GM19397 (cell line): ENCODE measurements around the gene SNX8.
"Not testable (repeated sequence)": the region's sequence is repeated elsewhere in the genome, so short reads cannot be mapped to it uniquely, and the experiment has no call there.

Experiments used
- ATAC-seq: cut with Tn5 transposase; IDR thresholded peaks from one replicate; pipeline ENCODE4 v1.9.1; 2021; ENCODE audit warnings: mild to moderate bottlenecking, moderate library complexity; ENCODE audit not compliant: unreplicated experiment

SNX8 gene

DNA sequence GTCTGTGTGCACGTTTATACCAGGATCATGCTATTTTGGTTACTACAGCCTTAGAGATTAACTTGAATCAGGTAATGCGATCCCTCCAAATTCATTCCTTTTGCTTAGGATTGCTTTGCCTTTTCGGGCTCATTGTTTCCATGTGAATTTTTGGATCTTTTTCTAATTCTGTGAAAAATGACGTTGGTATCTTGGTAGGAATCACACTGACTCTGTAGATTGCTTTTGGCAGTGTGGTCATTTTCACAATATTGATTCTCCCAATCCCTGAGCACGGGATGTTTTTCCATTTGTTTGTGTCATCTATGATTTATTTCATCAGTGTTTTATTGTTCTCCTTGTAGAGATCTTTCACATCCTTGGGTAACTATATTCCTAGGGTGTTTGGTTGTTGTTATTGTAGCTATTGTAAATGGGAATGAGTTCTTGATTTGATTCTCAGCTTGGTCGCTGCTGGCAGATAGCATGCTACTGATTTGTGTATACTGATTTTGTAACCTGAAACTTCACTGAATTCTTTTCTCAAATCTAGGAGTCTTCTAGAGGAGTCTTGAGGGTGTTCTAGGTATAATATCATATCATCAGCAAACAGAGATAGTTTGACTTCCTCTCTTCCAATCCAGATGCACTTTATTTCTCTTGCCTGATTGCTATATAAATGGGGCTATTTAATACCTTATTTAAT is 18.2 kb downstream of the SNX8 start:
- ATAC-seq, result no peak

DNA sequence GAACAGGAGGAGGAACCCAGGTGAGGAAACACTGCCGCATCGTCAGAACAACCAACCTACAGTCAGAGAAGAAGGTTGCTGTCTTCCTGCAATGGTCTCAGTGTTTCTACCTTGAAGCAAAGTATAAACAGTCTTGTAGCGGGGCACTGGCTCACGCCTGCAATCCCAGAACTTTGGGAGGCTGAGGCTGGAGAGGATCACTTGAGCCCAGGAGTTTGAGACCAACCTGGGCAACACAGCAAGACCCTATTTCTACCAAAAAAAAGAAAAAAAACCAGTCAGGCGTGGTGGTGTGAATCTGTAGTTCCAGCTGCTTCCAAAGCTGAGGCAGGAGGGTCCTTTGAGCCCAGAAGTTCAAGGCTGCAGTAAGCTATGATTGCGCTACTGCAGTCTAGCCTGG is 23.4 kb downstream of the SNX8 start:
- ATAC-seq, result no peak

DNA sequence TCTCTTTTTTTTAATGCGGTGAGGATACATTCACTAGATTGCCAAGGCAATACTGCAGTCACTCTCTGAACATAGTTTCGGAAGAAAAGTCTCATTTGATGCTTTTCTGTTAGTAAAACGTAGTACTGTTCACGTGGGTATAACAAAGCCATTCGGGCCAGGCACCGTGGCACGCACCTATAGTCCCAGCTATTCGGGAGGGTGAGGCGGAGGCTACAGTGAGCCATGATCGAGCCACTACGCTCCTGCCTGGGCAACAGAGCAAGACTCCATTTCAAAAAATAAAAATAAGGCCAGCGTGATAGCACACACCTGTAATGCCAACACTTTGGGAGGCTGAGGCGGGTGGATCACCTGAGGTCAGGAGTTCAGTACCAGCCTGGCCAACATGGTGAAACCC is 24.6 kb downstream of the SNX8 start:
- no peak for ATAC-seq

DNA sequence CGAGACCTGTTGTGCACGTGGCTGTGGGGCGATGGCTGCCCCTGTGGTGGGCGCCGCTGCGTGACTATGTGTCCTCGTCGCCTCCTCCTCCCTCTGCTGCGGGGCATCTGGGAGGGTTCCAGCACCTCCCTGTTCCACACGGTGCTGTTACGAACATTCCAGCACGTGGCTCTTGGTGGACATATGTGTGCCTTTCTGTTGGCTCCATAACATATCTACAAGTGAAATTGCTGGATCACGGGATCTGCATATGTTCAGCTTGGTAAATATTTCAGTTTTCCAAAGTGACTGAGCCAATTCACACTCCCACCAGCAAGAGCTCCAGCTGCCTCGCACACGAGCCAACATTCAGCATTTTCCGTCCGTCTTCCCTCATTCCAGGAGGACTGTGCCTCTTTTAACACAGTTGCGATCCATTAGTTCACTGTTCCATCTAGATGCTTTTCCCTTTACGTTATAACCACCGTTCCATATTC is 25.1 kb downstream of the SNX8 start:
- no peak for ATAC-seq

DNA sequence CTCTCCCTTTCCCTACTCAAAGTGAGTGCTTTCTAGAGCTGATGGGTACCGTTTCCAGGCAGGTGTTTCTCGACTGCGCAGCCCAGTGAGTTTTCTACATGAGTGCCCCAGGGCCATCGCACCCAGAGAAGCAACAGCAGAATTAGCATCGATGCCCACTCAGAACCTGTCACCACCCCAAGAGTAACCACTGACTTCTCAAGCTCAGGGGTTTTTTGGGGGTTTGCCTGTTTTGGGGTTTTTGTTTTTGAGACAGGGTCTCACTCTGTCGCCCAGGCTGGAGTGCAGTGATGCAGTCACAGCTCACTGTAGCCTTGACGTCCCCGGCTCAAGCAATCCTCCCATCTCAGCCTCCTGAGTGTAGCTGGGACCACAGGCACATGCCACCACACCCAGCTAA is 25.7 kb downstream of the SNX8 start:
- ATAC-seq, result no peak

DNA sequence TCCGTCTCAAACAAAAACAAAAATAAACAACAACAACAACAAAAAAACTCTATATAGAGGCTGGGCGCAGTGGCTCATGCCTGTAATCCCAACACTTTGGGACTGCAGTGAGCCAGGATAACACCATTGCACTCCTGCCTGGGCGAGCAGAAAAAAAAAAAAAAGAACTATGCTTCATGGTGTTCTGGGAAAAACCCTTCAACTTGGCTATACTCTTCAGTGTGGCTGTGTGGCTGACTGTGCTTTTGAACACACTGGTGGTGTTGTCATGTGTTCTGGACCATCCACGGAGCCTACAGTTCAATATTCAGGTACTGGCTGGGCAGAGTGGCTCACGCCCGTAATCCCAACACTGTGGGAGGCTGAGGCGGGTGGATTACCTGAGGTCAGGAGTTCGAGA is 26.5 kb downstream of the SNX8 start:
- no peak for ATAC-seq

DNA sequence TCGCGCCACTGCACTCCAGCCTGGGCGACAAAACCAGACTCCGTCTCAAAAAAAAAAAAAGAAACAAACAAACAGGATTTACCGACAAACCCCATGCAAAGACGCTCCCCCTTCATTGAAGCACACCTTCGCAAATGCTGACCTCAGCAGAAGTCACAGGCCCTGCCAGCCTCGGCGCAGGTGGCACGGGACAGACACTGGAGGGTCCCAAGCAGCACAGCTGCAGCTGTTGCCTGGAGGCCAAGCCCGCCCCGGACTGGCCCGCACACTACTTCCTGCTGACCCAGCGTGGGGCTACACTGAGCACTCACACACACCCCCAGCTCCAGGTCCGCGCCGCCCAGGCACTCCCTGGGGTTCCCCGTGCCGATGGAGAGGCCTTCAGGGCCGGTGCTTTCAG is 31.2 kb downstream of the SNX8 start:
- ATAC-seq, result no peak

DNA sequence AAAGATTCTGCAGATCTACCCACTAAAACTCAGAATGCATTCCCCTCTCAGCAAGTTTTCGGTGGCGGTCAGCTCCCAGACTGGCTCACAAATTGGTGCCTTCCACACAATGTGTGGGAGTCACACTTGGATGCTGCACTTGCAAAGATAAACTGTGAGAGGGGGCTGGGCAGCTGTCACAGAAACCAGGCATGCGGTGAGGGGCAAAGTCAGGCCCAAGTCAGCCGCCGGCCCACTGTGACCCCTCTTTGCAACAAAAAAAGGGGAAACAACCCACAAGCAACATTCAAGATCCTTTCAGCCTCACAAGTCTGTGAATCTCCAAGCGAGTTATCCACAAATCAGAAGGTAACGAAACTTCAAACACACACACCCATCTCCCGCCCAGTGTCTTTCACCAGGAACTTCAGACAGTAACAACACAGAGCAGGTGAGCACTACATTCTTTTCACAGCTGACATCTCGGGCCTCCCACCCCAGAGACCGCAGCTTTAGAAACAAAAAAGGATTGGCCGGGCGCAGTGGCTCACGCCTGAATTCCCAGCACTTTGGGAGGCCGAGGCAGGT is 32.0 kb downstream of the SNX8 start:
- no peak for ATAC-seq

DNA sequence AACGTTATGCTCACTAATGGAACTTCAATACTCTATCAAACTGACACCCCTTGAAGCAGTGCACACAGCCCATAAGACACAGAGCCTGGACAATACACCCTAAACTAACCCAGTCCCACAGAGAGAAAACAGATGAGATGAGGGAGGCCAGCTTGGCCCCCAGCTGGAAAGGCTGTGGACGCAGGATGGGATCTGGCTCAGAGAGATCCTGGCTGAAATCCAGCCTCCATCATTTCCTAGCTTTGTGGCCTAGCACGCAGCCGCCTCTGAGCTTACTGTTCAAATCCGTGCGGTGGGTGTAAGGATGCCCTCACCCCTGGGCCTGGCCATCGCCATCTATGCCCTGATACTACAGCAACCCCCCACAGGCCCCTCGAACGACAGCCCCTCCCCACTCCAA is 32.7 kb downstream of the SNX8 start:
- no peak for ATAC-seq

DNA sequence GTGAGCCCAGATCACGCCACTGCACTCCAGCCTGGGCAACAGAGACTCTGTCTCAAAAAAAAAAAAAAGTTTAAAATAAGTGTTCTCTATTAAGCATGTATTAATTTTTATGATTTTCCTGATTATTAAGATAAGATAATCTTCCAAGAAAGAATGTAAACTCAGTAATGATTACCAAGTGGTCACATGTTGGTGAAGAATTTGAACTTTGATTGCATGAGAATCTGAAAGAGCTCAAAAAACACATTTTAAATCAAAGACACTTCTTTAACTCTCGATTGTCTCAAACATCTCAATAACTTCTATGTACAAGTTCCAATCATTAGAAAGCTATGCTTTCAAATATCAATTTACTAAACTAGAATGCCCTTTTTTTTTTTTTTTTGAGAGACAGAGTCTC is 33.8 kb downstream of the SNX8 start:
- ATAC-seq, result no peak

DNA sequence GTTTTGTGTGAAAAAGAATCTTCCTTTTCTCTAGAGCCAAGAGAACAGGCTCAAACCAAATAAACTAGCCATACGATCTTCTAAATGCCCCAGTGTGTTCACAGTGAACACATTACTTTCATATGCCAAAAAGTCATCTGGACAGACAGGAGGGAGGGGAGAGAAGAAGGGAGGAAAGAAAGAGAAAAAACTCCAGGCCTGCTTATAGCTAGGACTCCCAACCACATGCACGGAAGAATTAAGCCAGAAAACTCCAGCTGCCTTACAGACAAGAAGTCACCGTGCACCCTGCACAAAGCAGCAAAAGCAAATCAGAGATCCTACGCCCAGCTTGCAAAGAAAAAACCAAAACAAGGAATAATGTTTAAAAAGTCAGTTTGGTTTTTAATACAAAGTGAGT is 34.3 kb downstream of the SNX8 start:
- no peak for ATAC-seq

DNA sequence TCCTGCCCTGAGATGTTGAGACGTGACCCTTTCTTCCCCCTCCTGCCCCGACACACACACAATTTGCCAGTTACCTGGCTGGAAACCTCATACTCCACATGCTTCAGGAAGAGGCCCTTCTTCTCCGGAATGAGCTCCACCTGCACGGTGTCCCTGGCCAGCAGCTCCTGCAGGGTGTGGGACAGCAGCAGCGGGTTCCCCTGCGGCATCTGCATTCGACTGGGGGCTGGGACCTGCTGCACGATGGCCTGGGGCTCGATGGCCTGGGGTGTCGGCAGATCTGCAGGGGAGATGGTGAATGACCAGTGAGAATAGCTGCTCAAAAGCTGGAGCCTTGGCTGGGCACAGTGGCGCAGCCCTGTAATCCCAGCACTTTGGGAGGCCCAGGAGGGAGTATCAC is 36.2 kb downstream of the SNX8 start:
- ATAC-seq, result no peak

DNA sequence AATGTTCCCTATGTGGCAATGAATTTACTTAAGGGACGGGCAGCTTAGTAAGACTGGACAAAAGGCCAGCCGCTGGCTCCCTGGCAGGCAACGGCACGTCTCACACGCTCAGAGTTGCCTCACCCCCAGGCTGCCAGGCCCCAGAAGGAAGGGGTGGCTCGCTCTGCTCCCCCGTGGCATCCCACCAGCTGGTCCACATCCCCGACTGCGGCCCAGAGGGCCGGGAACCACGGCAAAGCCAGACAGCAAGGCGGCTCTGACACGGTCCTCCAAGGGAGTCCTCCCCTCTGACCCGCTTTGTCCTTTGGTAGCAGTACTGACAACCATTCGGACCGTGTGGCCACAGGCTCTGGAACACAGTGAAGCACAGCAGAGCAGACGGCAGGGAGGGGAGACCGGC is 38.1 kb downstream of the SNX8 start:
- no peak for ATAC-seq

DNA sequence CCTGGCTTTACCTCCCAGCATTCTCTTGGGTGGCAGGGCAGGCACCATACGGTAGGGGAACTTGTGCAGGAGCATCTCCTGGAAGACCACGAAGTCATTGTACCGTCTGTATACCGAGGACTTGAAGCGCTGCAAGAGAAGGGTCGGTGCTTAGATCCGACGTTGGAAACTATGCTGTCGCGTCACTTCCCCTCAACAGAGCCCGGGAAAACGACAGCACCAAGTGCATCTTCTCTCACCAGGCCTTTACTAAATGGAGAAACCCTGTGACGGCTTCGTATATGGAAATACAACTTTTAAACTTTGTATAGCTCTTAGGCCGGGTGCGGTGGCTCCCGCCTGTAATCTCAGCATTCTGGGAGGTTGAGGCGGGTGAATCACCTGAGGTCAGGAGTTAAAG is 39.1 kb downstream of the SNX8 start:
- ATAC-seq, result no peak

DNA sequence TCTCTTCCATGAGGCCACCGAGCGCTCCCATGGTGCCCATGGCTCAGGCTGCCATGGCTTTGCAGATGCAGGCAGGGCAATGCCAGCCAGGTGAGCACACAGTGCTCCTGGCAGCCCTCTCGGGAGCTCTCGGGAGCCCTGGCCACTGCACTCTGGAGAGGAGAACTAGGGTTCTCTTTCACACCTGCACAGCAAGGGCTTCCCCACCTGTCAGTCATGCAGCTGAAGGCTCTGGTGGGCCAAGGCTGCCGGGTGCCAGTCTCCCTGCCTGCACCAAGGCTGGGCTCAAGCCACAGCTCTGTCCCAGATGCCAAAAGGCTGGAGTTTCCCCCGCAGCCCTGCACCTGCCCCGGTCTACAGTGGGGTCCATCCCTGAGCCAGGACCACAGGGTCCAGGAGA is 39.6 kb downstream of the SNX8 start:
- ATAC-seq, result no peak

DNA sequence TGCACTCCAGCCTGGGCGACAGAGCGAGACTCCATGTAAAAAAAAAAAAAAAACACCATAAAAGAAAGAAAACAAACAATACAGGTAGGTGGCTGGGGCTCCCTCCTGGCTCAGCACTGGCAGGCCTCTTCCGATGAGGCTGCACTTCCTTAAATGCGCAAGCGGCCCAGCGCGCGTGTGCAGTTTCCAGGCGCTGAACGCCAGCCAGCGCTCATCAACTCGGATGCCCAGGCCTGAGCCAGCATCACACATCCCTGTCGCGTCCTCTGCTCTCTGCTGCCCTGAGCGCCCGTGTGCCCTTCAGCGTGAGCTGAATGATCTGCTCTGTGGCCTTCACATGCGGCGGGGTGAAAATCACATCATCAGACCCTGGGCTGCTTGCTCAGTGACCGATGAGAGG is 40.4 kb downstream of the SNX8 start:
- no peak for ATAC-seq

DNA sequence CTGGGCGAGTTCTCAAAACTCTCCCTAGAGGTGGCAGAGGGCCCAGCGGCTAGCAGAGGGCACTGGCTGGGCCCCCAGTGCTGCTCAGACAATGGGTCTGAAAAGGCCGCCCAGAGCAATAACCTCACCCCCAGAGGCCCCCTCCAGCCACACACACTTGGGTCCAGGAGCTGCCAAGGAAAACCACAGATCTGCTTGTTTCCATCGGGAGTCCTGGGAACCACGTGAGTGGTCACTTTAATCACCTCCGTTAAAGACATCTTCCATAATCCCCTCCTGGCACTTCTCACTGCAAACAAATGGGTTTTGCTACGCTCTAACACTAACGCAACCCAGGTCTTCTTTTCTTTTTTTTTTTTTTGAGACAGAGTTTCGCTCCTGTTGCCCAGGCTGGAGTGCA is 42.2 kb downstream of the SNX8 start:
- no peak for ATAC-seq

DNA sequence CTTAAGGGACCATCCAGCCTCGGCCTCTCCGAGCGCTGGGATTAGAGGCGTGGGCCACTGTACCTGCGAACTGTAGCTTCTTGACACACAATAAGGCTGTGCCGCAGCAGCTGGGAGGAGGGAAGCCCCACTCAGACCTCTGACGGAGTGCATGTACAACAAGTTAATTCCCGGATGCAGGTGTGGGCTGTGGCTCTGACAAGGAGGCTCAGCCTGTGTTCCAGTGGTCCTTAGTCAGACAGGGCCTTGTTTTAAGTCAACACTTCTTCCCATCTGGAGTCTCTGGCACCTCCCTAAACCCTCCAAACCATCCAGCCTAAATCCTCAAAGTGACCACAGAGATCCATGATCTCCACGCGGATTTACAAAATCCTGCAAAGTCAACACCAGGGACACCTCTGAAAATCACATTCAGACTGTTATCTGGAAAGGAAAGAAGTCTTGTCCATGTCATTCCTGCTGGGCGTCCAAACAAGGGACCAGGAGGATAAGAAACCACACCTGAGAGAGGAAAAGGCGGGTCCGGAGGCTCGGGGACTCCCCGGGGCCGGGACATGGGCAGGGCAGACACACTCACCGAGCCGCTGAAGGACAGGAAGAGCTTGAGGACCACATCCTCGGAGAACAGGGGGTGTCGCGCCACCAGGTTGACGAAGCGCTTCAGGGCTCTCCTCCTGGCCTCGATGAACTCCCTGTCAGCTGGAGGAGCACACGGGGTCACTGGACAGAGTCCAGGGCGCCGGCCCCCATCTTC is 42.8 kb downstream of the SNX8 start:
- no peak for ATAC-seq

DNA sequence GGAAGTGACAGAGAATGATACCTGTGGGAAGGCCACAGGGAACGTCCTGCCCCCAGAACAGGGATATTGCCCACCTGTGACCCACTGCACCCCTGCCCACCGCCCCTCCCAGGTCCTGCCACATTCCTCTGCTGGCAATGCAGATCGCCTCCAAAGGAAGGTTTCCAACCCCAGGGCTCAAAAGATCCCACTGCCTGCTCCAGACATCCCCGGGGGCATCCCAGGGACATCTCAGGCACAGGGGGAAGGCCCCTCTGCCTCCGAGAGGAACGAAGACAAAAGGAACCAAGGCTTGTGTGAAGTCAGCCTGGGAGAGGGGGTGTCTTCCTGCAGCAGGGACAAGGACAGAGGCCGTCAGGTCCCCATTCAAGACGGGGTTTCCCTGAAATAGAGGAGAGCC is 43.7 kb downstream of the SNX8 start:
- no peak for ATAC-seq

DNA sequence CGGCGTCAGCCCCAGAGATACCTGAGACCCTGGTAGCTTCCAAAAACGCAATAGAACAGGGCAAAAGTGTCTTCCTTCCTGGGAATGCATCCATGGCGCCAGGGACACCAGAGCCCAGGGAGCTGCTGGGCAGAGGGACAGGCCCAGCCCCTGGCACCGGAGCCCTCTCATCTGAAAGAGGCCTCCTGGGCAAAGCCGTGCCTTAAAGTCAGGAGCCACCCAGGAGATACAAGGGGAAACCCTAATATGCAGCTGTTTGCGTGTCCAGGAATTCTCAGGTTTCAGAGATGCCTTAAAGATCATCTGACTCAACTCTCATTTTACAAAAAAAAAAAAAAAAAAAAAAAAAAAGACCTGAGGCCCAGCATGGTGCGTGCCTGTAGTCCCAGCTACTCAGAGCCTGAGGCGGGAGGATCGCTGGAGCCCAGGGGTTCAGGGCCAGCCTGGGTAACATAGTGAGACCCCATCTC is 44.2 kb downstream of the SNX8 start:
- no peak for ATAC-seq

DNA sequence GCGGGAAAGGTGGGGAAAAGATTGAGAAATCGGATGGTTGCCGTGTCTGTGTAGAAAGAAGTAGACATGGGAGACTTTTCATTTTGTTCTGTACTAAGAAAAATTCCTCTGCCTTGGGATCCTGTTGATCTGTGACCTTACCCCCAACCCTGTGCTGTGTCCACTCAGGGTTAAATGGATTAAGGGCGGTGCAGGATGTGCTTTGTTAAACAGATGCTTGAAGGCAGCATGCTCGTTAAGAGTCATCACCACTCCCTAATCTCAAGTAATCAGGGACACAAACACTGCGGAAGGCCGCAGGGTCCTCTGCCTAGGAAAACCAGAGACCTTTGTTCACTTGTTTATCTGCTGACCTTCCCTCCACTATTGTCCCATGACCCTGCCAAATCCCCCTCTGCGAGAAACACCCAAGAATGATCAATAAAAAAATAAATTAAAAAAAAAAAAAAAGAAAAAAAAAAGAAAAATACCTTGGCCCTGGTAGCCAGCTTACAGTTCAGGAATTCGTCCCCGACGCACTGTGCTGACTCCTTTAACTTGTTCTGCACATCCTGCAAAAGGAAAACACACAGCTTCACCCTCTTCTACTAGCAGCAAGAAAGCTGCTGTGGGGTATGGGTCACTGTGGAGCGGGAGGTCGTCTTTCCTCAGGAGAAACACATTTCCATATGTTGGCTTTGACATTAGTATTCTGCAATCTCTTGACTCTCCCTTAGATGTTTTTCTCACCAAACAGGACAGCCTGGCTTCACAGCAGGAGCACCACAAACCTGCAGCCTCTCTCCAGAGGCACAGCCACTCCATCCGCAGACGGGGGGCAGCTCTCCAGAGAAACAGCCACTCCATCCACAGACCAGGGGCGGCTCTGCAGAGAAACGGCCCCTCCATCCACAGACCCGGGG is 44.9 kb downstream of the SNX8 start:
- not testable (repeated sequence) for ATAC-seq
